PFSK-1 (cell line): ENCODE results near the gene COL18A1.

Experiments
- FOXP2 ChIP-seq: optimal IDR thresholded peaks from 2 replicates; pipeline ENCODE3; 2011; ENCODE audit warnings: borderline replicate concordance, control low read depth, inconsistent platforms; ENCODE audit not compliant: insufficient read depth; ENCODE audit errors: extremely low read length, extremely low read depth
- POLR2AphosphoS5 ChIP-seq: IDR thresholded peaks from 2 replicates; pipeline ENCODE4 v1.6.1; 2012; ENCODE audit warnings: low read depth, mild to moderate bottlenecking, control low read depth, low read length, moderate library complexity
- REST ChIP-seq, 2 experiments: IDR thresholded peaks; 2 replicates each; pipeline versions ENCODE4 v1.6.1 to v1.8.0; 2011 to 2012; ENCODE audit warnings: low read depth in 2 of 2, low read length in 2 of 2, control low read depth in 1 of 2, inconsistent platforms in 1 of 2, mild to moderate bottlenecking in 1 of 2, moderate library complexity in 1 of 2; ENCODE audit not compliant: insufficient read depth in 1 of 2
- SIN3A ChIP-seq: IDR thresholded peaks from 2 replicates; pipeline ENCODE4 v1.6.1; 2012; ENCODE audit warnings: mild to moderate bottlenecking, low read length, moderate library complexity, borderline replicate concordance; ENCODE audit not compliant: insufficient read depth
- TAF1 ChIP-seq: IDR thresholded peaks from 2 replicates; pipeline ENCODE4 v1.6.1; 2012; ENCODE audit warnings: low read length, control low read depth, borderline replicate concordance; ENCODE audit not compliant: insufficient read depth

The COL18A1 gene

GRCh38 chr21:45410865-45411809, 6.2 kb downstream of the COL18A1 start:
- TF ChIP-seq FOXP2 (no peak), POLR2AphosphoS5 (no peak)

DNA sequence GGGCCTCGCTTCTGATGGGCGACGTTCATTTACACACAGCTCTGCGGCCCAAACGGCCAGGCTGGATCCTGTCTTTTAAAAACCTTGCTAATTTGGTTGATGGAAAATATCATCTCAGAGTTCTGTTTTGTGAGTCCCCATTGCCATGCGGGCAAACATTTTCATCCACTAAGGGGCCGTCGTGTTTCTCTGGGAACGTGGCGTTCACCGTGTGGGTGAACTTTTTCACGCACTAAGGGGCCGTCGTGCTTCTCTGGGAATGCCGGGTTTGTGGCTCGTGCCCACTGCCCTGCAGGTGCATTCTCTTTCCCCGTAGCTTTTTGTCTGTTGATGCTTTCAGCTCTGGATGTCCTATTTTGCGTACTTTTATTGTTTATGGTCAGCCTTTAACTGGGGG, 6.8 kb downstream of the COL18A1 start:
- TF ChIP-seq FOXP2 (no peak), TAF1 (no peak), REST (IDR thresholded peaks at IDR 0.05; ENCODE audit: insufficient read depth in 1 of 2, low read depth in 2 of 2, low read length in 2 of 2) (no peak), POLR2AphosphoS5 (no peak), SIN3A (no peak)

DNA sequence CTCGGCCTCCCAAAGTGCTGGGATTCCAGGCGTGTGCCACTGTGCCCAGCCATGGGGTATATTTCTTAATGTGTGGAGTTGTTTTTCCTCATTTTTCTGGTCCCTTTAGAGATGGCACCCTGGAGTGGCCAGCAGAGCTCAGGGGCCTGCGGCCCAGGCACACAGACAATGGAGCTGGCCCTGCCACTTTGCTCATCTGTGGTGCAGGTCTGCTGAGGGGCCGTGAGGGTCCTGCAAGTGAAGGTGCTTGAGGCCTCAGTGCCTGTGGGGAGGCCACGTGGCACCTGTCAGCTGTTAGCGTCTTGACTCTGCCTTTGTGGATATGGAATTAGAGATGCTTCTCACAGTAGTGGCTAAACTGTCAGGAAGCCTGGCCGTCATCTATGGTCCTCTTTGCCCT, 7.5 kb downstream of the COL18A1 start:
- TF ChIP-seq POLR2AphosphoS5, result no peak
- no peak for TF ChIP-seq FOXP2
- TF ChIP-seq TAF1, result no peak
- no peak for TF ChIP-seq REST (IDR thresholded peaks at IDR 0.05; ENCODE audit: insufficient read depth in 1 of 2, low read depth in 2 of 2, low read length in 2 of 2)
- no peak for TF ChIP-seq SIN3A

DNA sequence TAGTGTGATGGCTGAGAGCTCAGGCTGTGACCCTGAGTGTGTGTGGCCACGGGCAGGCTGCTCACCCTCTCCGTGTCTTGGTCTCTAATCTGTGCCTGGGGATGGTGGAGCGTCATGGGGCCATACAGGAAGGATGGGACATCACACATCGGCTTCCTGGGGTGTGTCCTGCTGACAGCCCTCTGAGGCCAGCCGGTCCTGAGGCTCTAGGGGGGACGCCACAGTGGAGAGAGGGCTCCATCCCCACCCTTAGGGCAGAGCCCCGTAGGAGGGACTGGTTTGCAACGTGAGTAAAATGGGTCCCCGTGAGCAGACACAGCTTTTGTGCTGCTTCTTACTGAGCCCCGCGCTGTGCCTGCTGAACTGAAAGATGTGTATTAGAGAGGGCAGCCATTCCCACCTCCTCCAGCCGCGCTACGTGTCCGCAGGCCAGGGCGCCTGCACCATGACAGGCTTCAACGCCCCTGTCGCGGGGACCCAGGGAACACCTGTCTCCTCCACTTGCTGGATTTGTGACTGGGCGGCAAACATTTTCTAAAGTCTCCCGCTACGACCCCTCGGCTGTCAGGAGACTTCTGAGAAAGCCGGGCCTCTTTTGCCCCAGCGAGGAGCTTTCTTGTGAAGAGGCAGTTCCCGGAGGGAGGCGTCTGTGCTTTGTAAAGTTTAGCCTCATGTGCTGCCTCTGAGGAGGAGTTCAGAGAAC, 8.1 kb downstream of the COL18A1 start:
- TF ChIP-seq POLR2AphosphoS5, result no peak
- TF ChIP-seq SIN3A, result no peak
- TF ChIP-seq TAF1, result no peak
- no peak for TF ChIP-seq REST (IDR thresholded peaks at IDR 0.05; ENCODE audit: insufficient read depth in 1 of 2, low read depth in 2 of 2, low read length in 2 of 2)
- no peak for TF ChIP-seq FOXP2

DNA sequence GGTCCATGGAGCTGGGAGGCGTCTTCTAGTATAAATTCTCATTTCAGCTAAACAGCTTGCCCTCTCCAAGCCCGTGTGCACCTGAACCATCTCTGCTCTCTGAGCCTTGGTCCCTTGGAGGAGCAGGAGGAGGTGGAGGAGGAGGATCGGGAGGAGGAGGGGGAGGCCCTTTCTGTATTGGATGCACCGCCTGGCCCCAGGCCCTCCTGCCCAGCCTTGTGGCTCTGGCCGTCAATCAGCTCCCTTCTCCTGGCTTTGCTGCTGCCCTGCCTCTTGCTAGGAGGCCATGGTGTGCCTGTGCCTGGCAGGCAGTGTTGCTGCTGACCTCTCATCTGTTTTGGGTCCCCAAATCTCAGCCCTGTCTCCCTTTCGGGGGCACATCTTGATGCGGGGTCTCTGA, 9.0 kb downstream of the COL18A1 start:
- TF ChIP-seq FOXP2 (no peak), SIN3A (no peak), POLR2AphosphoS5 (no peak), REST (IDR thresholded peaks at IDR 0.05; ENCODE audit: insufficient read depth in 1 of 2, low read depth in 2 of 2, low read length in 2 of 2) (no peak), TAF1 (no peak)
